ENCODE data around the gene FAM222A. TPM values are rescaled to one million over a fixed set of nuclear protein-coding genes. Genes with fewer than 3 reads are reported as not detected.

The FAM222A gene
- total RNA-seq, 1 experiment from 2014 or later, result 12.8 TPM

DNA sequence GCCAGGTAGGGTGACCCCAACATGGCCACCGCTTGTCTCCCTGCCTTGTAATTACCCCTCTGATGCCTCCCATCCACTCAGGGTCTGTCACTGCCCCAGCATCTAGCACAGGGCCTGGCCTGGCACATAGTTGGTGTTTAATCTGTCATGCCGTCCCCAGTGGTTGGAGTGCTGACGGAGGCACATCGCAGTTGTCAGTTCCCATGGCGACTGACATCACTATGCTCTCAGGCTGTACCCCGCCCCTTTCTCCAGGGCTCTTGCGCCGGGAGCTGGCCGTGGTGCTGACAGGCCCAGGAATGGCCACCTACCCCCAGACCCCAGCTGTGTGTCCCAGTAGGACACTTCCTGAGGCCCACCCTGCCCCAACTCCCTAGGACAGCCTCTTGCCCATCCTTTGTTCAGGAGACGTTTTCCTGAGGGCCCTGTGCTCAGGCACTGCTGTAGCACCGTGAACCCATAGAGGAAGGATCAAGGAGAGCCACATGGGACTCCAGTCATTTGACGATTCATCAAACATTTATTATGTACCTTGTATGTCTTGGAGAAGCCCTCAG, 23.0 kb downstream of the FAM222A start:
- ATAC-seq, result no peak
- ChIA-PET POLR2A (interaction anchor here (0.6 kb wide), 1 partner anchor 9 kb away, joined by 3 read pairs; no protein-coding TSS in a partner anchor), CTCF (interaction anchor here (1.0 kb wide), 1 partner anchor 25 kb away, joined by 4 read pairs; no protein-coding TSS in a partner anchor)
- intact Hi-C loops (cut with micrococcal nuclease; ENCODE audit: unreplicated experiment) (no loop called here), in situ Hi-C loops (cut with HindIII; ENCODE audit: low pct_unique_long_range_greater_than_20kb, low sequenced_read_pairs) (no loop called here)
- no peaks in the 10 kb centered on the region for H3K4me1 ChIP-seq (ENCODE audit: control insufficient read depth, insufficient read depth, low read length)
- no peak for DNase-seq (ENCODE audit: low read depth, low spot score)
- H3K36me3 ChIP-seq (ENCODE audit: control insufficient read depth, insufficient read depth, low read length), result no peaks in the 10 kb centered on the region
- H3K9me3 ChIP-seq (ENCODE audit: control insufficient read depth, insufficient read depth, low read depth, low read length), result no peaks in the 10 kb centered on the region
- no peaks in the 10 kb centered on the region for H3K27me3 ChIP-seq (ENCODE audit: control insufficient read depth, insufficient read depth, low read length)
- TF ChIP-seq POLR2AphosphoS5 (IDR thresholded peaks at IDR 0.05; ENCODE audit: low read depth, low read length), result no peak
- TF ChIP-seq, protein P1, sequence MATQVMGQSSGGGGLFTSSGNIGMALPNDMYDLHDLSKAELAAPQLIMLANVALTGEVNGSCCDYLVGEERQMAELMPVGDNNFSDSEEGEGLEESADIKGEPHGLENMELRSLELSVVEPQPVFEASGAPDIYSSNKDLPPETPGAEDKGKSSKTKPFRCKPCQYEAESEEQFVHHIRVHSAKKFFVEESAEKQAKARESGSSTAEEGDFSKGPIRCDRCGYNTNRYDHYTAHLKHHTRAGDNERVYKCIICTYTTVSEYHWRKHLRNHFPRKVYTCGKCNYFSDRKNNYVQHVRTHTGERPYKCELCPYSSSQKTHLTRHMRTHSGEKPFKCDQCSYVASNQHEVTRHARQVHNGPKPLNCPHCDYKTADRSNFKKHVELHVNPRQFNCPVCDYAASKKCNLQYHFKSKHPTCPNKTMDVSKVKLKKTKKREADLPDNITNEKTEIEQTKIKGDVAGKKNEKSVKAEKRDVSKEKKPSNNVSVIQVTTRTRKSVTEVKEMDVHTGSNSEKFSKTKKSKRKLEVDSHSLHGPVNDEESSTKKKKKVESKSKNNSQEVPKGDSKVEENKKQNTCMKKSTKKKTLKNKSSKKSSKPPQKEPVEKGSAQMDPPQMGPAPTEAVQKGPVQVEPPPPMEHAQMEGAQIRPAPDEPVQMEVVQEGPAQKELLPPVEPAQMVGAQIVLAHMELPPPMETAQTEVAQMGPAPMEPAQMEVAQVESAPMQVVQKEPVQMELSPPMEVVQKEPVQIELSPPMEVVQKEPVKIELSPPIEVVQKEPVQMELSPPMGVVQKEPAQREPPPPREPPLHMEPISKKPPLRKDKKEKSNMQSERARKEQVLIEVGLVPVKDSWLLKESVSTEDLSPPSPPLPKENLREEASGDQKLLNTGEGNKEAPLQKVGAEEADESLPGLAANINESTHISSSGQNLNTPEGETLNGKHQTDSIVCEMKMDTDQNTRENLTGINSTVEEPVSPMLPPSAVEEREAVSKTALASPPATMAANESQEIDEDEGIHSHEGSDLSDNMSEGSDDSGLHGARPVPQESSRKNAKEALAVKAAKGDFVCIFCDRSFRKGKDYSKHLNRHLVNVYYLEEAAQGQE (IDR thresholded peaks at IDR 0.05; ENCODE audit: insufficient read depth in 1 of 2, low read depth in 2 of 2, low read length in 1 of 2), result peak; percentile 90 to 94
- H3K4me3 ChIP-seq (ENCODE audit: low read depth in 2 of 2, low read length in 2 of 2), result no peak overlapping the region
- no peak overlapping the region for H3K27ac ChIP-seq (ENCODE audit: low read length)
- no TSS peak for BruUV-seq (replicated peaks)

DNA sequence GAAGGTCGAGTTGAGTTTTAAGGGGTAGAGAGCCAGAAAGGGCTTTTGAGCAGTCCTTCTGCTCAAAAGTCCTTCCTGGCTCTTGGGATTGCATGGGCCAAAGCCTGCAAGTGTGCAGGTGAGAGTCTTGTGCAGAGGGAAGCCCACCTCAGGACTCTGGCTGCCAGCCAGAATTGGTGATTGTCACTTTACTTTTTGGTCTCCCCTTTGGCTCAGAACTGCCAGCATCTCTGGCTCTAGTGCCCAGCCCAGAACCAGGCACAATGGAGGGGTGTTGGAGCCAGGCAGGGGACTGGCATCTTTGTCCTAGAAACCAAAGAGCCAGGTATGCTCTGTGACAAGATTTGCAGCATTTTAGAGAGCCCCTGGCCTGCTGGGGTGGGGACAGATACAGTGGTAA, 23.5 kb downstream of the FAM222A start:
- in situ Hi-C loops (cut with HindIII; ENCODE audit: low pct_unique_long_range_greater_than_20kb, low sequenced_read_pairs), result no loop called here
- POLR2A ChIA-PET, result no interaction called here
- intact Hi-C loops (cut with micrococcal nuclease; ENCODE audit: unreplicated experiment), result no loop called here
- Histone ChIP-seq H3K4me1 (ENCODE audit: control insufficient read depth, insufficient read depth, low read length) (no peaks in the 10 kb centered on the region), H3K27me3 (ENCODE audit: control insufficient read depth, insufficient read depth, low read length) (no peaks in the 10 kb centered on the region), H3K4me3 (ENCODE audit: low read depth in 2 of 2, low read length in 2 of 2) (no peak overlapping the region), H3K36me3 (ENCODE audit: control insufficient read depth, insufficient read depth, low read length) (no peaks in the 10 kb centered on the region), H3K27ac (ENCODE audit: low read length) (no peak overlapping the region), H3K9me3 (ENCODE audit: control insufficient read depth, insufficient read depth, low read depth, low read length) (no peaks in the 10 kb centered on the region)
- DNase-seq (ENCODE audit: low read depth, low spot score) (no peak), ATAC-seq (no peak)
- TF ChIP-seq SIN3A (IDR thresholded peaks at IDR 0.05; ENCODE audit: borderline replicate concordance, insufficient read depth, low read depth, low read length) (no peak), POLR2AphosphoS5 (IDR thresholded peaks at IDR 0.05; ENCODE audit: low read depth, low read length) (no peak), TCF7L2 (IDR thresholded peaks at IDR 0.05; ENCODE audit: low read depth, low read length) (no peak)
- TF ChIP-seq, protein P2, sequence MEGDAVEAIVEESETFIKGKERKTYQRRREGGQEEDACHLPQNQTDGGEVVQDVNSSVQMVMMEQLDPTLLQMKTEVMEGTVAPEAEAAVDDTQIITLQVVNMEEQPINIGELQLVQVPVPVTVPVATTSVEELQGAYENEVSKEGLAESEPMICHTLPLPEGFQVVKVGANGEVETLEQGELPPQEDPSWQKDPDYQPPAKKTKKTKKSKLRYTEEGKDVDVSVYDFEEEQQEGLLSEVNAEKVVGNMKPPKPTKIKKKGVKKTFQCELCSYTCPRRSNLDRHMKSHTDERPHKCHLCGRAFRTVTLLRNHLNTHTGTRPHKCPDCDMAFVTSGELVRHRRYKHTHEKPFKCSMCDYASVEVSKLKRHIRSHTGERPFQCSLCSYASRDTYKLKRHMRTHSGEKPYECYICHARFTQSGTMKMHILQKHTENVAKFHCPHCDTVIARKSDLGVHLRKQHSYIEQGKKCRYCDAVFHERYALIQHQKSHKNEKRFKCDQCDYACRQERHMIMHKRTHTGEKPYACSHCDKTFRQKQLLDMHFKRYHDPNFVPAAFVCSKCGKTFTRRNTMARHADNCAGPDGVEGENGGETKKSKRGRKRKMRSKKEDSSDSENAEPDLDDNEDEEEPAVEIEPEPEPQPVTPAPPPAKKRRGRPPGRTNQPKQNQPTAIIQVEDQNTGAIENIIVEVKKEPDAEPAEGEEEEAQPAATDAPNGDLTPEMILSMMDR (IDR thresholded peaks at IDR 0.05), result no peak
- TF ChIP-seq, protein P1 (IDR thresholded peaks at IDR 0.05; ENCODE audit: insufficient read depth in 1 of 2, low read depth in 2 of 2, low read length in 1 of 2), result no peak
- CTCF ChIA-PET, result interaction anchor here (1.0 kb wide), 1 partner anchor 25 kb away, joined by 4 read pairs; no protein-coding TSS in a partner anchor
- BruUV-seq (replicated peaks), result no TSS peak
